PC-3 (cell line): ENCODE data around the gene PLOD2.

Experiments used
- CTCF ChIP-seq: fragments of 300-600 bp; sonication (generic); conservative IDR thresholded peaks from 2 replicates; pipeline ENCODE4 v1.5.1; 2017; ENCODE audit warnings: antibody characterized with exemption, low read depth, mild to moderate bottlenecking, low read length
- EZH2 ChIP-seq: fragments of 300-600 bp; sonication (generic); IDR thresholded peaks from one replicate; pipeline ENCODE4 v1.6.1; 2017; ENCODE audit warnings: antibody characterized with exemption, mild to moderate bottlenecking, low read length; ENCODE audit not compliant: unreplicated experiment

- TF ChIP-seq CTCF: no peak
- TF ChIP-seq EZH2: no peak
These were observed 124.7 kb downstream of the PLOD2 start for GRCh38 chr3:146036281-146036680.
